Measurements from ENCODE around the gene SLITRK5.

The SLITRK5 gene

GRCh38 chr13:87712012-87712411 is 40.8 kb downstream of the SLITRK5 start:
- no peak for DNase-seq

Data from NCI-H1048 (cell line).